CD4-positive, alpha-beta T cell treated with Interleukin-12 subunit alpha and Interleukin-12 subunit beta, for 1 hour (primary cell): ENCODE measurements around the gene KCNJ15.
A peak's percentile ranks its signal among the peaks of the same experiment; 100 is the strongest.

Source experiments
- DNase-seq: peaks from one replicate; pipeline ENCODE4 v3.0.0-alpha.2; 2020

Gene KCNJ15

DNA sequence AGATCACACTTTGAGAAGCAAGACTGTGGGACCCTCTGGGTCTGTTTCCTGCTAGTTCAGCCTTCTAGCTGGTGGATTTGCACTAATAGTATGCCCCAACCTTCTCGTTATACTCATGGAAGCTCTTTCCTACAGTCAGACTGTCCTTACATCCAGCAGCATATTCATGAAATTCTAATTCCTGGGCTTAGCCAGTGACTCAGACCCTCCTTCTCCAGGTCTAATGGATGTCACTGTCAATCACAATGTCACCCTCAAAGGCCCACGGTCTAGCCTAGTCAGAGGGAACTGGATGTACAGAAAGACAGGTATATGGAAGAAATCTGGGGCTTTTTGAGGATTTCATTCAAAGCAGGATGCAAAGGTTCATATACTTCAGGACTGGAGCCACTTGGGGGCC, 72.4 kb downstream of the KCNJ15 start:
- DNase-seq = no peak

DNA sequence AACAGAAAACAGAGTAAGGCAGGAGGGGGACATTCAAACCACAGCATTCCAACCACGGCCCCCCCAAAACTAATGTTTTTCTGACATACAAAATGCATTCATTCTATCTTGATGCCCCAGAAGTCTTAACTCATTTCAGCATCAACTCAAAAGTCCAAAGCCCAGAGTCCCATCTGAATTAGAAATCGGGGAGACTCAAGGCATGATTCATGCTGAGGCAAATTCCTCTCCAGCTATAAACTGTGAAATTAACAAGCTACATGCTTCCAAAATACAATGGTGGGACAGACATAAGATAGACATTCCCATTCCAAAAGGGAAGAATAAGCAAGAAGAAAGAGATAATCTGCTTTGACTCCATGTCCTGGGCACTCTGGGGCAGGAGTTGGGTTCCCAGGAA, 73.9 kb downstream of the KCNJ15 start:
- DNase-seq = no peak

DNA sequence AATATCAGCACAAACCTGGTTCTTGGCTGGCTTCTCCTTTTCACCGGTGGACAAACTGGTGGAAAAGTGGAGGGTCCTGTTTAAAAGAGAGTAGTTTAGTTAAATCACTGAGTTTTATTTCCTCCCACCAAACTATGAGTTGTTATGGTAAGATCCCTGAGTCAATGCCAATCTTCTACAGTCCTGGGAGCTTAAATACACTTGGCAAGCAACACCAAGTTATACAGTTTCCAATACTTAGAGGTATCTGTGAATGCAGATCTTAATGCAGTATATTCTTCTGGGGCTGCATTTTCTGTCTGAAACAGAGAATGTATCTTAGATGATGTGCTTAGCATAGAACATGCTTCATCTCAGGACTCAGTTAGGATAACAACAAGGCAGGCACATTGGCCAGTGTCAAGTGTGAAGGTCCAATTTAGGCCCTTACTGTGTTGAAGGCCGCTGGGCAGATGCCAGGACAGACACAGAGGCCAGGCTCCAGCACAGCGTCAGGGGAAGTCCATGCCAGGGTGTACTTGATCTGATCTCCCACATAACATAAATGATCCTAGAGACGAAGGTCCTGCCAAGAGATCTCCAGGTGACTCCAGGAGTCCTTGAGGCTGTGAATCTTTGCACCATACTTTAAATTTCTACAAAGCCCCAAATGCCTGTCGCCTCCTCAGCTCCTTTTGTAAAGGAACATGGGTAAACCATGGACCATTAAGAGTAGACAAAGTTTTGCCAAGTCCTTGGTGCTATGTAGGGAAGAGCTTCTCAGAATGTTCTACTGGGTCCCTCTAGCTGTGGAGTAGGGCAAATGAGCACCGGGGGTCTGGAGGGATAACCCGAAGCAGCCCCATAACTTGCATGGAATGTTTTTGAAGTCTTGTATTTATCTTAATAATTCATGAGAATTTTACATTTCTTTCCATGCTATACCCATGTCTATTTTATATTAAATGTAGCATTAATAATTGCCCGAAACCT, 76.8 kb downstream of the KCNJ15 start:
- DNase-seq = no peak

DNA sequence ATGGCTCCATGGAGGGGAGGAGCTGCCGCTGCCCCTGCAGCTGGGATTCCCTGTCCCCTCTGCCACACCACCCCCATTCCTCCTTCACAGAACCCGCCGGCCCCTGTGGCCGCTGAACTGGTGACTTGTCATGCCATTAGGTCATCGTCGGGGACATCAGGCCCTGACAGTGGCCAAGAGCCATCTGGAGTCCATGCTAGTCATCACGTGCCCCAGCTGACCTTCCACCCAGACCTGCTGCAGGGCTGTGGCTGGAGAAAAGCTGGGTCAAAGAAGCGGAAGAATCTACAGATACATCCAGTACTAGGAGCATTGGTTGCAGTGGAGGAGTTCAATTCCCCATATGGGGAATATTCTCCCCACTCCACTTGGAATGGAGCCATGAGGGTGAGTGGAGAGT, 78.1 kb downstream of the KCNJ15 start:
- no peak for DNase-seq

DNA sequence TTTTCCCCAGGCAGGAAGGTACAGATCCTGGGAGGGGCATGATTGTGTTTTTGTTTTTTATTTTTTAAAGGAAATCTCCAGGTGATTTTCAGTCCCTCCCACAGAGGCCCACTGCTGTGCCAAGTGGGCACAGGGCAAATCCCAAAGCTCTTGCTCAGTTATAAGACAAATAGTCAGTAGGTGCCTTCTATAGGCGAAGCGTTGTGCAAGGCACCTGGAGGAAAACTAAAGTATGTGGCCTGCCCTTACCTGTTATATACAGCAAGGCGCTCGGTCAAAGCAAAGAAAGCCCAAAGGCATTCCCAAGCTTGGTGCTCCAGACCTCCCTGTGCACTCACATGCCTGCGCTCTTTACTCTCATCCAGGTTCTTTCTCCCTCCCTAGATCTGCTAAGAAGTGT, 81.0 kb downstream of the KCNJ15 start:
- no peak for DNase-seq

DNA sequence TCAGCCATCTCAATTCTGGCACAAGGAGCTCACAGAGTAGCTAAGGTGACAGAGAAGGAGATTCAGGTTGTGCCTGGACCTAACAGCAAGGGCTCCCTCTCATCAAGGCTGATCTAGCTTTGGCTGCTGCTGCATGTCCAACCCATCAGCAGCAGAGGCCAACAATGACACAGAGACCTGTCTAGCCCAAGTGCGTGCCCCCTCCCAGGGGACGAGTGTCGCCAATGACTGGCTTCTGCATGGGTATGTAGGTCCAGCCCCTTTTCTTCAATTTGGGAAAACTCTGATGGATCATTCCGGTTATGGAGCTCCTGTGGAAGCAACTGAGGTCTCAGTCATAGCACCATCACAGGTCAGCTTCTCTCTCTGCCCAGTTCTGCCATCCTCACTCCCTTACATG, 83.3 kb downstream of the KCNJ15 start:
- no peak for DNase-seq

DNA sequence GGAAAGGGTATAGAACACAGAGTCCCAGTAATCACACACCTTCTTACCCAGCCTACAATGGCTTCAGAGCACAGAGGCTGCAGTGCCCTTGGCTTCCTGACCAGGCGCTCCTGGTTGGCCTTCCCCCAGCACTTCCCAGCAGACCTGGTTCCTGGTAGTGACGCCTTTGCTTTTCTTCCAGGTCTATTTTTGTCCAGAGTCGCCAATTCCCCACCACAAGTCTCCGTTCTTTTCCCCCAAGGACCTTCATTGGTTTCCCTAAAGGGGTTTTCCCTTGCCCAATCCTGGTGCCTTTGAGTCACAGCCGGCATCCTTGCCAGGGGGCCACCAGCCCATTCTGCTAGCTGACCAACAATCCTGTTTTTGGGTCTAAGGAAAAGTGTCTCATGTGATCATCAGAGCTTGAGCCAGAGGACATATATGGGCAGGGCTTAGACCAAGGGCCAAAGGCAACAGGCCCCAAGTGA, 84.8 kb downstream of the KCNJ15 start:
- no peak for DNase-seq

DNA sequence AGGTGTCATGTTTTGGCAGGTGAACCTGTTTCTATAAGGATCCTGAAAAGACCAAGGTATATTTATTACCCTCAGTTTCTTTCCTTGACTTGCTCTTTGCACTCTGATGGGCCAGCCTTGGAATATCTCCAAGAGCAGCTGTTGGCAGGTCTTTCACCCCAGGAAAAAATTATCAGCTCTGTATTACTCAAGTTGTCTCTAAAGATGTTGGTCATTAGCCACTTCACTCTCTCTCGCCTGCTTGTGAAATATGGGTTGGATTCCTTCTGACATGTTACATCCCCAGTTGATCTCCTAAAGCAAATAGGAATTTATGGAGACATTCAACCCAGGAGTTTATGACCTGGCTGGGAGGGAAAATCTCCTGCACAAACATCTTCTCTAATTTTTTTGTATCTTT, 85.9 kb downstream of the KCNJ15 start:
- no peak for DNase-seq

DNA sequence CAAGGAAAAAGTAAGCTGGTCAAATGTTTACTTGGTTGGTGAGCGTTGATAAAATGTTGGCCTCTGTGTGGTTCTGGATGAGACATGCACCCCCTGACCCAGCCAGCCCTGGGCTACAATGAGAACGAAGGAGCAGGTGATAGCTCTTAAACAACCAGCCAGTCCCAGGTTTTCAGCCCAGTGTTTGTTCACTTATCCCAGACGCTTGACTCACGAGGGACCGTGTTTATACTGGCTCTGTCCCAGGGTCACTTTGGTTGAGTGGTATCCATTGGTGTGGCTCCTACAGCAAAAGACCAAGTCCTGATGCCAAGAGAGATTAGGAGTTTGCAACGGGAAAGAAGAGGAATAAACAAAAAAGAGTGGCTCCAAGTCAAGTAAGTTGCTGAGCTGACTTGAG, 86.9 kb downstream of the KCNJ15 start:
- DNase-seq = no peak

DNA sequence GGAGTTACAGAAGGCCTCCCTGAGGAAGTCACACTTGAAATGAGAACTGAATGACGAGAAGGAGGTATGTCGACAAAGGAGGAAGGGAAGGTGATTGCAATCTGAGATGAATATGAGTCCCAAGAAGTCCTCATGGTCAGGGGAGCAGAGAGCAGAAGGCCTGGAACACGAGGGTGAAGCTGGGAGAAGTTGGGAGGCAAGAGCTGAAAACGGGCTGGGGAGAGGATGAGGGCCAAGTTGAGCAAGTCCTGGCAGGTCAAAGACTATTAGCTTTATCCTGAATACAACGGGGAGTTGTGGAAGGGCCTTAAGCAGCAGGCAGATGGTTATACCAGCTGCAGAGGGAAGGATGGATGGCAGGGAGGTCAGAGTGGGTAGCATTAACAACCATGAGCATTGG, 89.5 kb downstream of the KCNJ15 start:
- DNase-seq = no peak

DNA sequence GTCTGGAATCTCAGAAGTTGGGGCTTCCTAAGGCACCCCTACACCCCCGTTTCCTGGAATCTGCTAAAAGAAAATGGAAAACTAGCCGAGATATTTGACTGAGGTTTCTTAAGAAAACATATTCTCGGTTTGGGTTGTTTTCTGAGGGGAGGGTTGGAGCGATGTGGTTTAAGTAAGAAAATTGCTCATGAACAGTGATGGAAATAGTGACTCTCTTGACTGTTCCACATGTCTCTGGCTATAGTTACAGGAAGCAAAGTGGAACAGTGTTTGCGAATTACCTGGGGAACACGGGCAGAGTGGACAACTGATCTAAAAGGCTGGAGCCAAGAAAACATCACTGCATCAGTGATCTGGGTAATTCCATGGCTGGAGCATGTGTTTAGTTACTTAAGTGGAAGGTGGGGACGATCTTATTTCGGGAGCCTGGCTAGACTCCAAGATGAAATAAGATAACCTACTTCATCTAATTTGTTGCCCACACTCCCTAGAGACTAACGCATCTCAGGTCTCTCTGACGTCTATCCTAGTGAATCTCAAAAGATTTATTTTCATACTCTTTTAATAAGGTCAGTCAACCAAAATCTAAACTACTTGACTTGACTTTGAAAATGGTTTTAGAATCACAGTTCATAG, 92.4 kb downstream of the KCNJ15 start:
- DNase-seq = no peak

DNA sequence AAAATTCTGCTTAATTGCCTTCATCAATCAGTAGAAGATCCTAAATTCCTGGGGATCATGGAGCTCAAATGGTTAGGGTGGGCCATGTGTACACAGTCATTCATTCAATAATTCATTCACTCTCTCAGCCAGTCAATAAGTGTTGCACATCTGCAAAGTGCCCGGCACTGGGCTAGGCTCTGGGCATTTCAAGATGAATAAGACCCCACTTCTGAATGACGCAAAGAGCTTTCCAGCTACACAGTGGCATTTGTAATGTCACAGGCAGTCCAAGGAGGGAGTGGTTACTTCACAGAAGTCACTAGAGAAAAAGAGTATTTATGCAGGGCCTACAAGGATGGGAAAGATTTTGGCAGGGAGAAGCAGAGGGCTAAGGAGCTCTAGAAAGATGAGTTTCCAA, 93.2 kb downstream of the KCNJ15 start:
- no peak for DNase-seq

DNA sequence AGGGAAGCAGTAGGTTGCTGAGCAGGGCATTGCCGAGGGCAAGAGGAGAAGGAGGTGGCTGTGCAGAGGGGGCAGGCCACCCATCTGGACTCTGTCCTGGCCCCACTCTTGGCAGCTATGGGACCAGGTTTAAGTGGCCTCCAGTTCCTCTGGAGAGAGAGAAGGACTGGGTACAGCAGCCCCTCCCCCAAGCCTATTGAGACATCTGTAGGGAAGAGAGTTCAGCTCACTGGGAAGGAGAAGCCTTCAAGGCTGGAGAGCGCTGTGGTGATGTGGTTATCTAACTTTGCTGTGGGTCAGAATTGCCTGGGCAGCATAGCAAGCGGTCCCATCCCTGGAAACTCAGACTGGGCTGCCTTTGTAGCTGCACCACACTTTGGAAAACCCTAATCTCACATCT, 93.9 kb downstream of the KCNJ15 start:
- DNase-seq = no peak

DNA sequence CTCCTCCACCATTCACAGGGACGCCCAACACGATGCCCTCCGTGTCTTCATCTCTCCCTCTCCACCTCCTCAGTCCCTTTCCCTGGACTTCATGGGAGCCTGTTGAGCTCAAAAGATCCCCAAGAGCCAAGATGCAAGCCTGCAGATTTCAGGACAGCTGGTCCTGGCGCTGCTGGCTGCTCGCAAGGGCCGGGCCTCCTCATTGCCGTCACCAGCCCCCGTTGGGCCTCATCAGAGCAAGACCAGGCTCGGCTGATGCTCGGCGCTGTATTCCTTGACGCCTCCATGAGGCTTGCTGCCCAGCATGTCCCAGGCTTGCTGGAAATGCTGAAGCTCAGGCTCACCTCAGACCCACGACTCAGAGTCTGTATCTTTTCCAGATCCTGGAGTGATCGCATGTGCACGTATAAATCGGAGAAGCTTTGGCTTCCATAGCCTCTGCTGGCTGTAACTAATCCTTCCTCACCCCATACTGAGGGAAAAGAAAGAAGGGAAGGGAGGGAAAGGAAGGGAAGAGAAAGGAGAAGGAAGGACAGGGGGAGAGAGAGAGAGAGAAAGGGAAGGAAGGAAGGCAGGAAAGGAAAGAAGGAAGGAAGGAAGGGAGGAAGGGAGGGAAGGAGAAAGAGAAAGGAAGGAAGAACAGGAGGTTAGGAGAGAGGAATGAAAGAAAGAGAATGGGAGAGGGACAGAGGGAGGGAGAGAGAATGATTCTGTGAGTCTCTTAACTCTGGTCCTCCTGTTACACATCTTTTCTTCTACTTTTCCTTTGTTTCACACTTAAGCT, 94.6 kb downstream of the KCNJ15 start:
- DNase-seq = no peak

DNA sequence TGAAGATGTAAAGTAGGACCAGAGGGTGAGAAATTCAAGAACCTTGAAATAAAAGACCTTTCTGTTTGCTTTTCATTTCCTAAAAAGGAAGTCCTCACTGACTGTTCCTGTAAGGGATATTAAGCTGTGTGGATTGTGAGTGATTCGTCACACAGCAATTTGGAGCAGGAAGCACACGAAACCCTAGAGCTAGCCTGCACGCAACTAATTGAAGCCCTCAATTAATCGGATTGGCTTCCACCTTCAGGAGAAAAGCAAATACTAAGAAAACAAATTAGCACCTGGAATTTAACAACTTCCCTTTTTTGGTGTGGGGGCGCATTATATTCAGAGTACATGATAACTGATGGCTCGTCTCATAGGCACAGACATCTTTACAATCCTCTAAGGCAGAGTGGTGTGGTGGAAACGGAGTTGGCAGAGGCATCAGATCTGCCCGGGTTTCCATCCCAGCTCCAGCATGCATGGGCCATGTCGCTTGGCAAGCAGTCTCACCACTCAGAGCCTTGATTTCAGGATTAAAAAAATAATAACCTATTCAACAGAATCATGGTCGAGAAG, 95.2 kb downstream of the KCNJ15 start:
- no peak for DNase-seq

DNA sequence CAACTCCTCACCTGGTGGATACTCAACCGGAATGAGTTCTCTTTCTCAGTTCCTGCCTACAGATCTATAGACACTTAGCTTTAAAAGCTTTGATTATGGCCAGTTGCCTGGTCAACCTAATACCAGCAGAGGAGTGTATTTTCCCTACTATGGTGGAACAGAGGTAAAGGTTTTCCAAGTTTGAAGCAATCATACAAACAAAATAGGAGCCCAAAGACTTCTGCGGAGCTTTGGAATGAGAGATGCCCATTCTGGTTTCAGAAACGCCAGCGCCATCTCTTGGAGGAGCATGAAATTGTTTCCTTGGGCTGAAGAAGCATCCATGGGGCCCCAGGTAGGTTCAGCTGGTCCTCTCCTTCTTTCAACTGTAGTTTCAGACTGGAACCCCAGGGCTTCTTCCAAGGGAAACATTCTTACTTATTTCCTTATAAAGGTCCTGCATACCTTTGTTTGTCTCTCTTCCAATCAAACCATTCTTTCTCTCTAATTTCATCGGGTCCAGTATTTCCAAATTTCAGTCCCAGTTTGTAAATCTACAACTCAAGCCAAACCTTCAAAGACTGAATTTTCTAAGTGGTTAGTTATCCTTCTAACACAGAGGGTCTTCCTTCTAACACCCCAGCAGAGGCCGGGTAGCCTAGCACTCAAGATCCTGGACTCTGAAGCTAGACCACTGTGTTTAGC, 95.9 kb downstream of the KCNJ15 start:
- peak; percentile 20 for DNase-seq

DNA sequence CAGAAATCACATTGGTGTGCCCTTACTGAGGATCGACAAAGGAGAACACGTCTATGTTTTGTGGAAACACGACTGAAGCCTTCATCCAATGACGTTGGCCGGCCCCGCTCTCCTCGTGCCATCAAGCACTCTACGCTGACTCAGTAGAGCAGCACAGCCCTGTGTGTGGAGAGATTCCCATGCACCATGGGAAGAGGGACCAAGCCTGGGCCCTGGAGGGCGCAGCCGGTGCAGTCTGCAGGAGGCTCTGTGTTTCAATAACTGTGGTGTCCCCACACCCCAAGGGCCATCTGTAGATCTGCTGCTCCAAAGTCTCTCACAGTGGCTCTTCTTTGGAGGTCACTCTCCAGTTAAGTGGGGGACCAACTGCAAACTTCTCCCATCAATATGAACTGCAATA, 97.4 kb downstream of the KCNJ15 start:
- no peak for DNase-seq

DNA sequence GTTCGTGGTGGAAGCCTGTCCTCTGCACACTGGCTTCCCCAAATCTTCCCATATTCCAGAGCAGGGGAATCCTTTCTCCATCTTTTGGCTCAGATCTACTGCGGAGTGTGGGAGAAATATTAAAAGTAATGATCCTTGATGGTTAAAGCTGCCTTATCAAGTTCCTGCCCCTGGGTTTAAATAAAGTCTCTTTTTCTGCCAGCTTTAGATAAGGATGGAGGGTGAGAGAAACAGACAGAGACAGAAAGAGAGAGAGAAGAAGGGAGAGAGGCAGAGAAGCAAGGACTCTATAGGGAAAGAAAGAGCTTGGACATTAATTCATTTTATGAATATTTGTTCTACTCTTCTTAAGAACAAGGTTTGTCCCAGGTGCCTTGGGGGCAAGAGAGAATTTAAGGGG, 98.0 kb downstream of the KCNJ15 start:
- DNase-seq = no peak

DNA sequence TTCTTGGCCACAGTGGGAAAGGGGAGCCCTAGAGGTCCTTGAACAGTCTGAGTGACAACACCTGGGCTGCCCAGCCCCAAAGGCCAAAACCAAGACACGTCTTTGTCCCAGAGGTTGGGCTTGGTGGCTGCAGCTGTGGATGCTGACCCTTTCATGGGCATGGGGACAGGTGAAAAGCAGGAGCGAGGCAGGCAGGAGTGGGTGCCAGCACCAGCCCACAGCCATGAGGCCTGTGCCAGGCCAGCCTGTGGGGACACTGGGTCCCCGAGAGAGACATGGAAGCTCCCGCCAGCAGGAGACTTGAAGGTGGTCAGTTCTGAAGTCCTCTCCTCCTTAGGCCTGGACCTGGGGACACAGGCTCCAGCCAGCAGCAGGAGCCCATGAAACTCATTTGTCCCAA, 98.6 kb downstream of the KCNJ15 start:
- no peak for DNase-seq

DNA sequence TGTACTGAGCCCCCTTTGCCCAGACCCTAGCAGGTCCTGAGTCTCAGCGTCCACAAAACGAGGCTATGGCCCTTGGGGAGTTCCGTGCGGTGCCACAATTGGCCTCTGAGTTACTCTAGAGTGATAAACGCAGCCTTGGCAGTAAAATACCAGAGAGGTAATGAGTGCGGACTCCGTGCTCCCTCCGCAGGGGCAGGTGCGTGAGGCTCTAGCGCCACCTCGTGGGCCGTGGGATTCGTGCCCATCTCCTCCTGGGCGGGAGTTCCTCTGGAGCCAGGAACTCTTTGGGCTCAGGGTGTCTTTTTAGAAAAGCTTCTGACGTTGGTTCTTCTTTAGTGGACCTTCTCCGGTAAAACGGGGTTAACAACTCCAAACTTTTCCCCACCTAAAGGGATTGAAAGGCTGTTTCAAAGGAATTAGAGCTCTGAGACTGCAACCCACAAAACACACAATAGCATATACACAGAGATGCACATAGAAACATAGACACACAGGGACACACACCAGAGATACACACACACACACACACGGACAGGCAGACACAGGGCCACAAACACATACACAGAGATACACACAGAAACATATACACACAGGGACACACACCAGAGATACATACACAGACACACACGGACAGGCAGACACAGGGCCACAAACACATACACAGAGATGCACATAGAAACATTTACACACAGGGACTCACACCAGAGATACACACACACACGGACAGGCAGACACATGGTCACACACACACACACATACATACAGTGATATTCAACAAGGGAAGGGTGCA, 99.4 kb downstream of the KCNJ15 start:
- DNase-seq = peak; percentile 56
